Heart left ventricle (tissue), 16 donors: ENCODE measurements around the gene GABRR3. TPM values are rescaled to one million over a fixed set of nuclear protein-coding genes. Genes with fewer than 3 reads are reported as not detected.

Experiments used
- ATAC-seq, 4 donors: fragments of 200-7000 bp; cut with Tn5 transposase; one replicate each; pipeline ENCODE4 v1.9.1; 2020 to 2022; ENCODE audit warnings: moderate library complexity in 4 of 4, mild to moderate bottlenecking in 3 of 4, moderate number of reproducible peaks in 1 of 4
- DNase-seq, 5 donors: peaks; one replicate each; pipeline ENCODE4 v3.0.0-alpha.2; 2020
- H3K27ac ChIP-seq, 12 donors: fragments of 200-600 bp; sonication (generic) in 4 of 12; one replicate each; pipeline versions ENCODE4 v1.5.0 to v1.8.0; 2016 to 2022; ENCODE audit warnings: mild to moderate bottlenecking in 2 of 12
- H3K27me3 ChIP-seq, 9 donors: fragments of 200-600 bp; sonication (generic) in 2 of 9; one replicate each; pipeline versions ENCODE4 v1.5.1 to v1.8.0; 2016 to 2022; ENCODE audit warnings: mild to moderate bottlenecking in 3 of 9
- H3K36me3 ChIP-seq, 9 donors: fragments of 200-600 bp; sonication (generic) in 2 of 9; one replicate each; pipeline versions ENCODE4 v1.5.0 to v1.8.0; 2018 to 2022; ENCODE audit warnings: mild to moderate bottlenecking in 2 of 9
- H3K4me1 ChIP-seq, 12 donors: fragments of 200-600 bp; sonication (generic) in 4 of 12; one replicate each; pipeline versions ENCODE4 v1.5.0 to v1.8.0; 2016 to 2022; ENCODE audit warnings: mild to moderate bottlenecking in 3 of 12
- H3K4me3 ChIP-seq, 12 donors: fragments of 200-600 bp; sonication (generic) in 4 of 12; one replicate each; pipeline versions ENCODE4 v1.5.0 to v1.8.0; 2017 to 2022; ENCODE audit warnings: mild to moderate bottlenecking in 9 of 12, moderate library complexity in 4 of 12
- H3K9me3 ChIP-seq, 12 donors: fragments of 200-600 bp; sonication (generic) in 4 of 12; one replicate each; pipeline versions ENCODE4 v1.5.0 to v1.8.0; 2016 to 2022; ENCODE audit warnings: mild to moderate bottlenecking in 1 of 12
- CTCF ChIP-seq, 12 donors: fragments of 200-600 bp; sonication (generic) in 4 of 12; IDR thresholded peaks; one replicate each; pipeline versions ENCODE4 v1.5.0 to v1.8.0; 2018 to 2022; ENCODE audit warnings: antibody characterized with exemption in 12 of 12, mild to moderate bottlenecking in 5 of 12
- POLR2A ChIP-seq, 2 donors: fragments of 450-650 bp; IDR thresholded peaks; one replicate each; pipeline ENCODE4 v1.6.1; 2017; ENCODE audit warnings: antibody characterized with exemption in 2 of 2, mild to moderate bottlenecking in 2 of 2, moderate library complexity in 2 of 2
- WGBS, 4 donors: extraction: QIAGEN DNeasy Blood & Tissue Kit in 2 of 4; methylation state at CpG; one replicate each; pipeline versions ENCODE4 v1.1.5 to v1.1.7; 2013 to 2018; 5-methylcytosine and 5-hydroxymethylcytosine counted together
- intact Hi-C, 10 donors: fragments of 100-400 bp; cut with DNase I; formaldehyde crosslinking; loops; one replicate each; pipeline versions ENCODE4 v1.11.1 to v1.14.2; 2022
- polyA plus RNA-seq, 2 donors: library from polyadenylated mRNA; stranded (reverse); fragments of 200-250 nt; gene quantifications; one replicate each; pipeline ENCODE4 v1.2.3, GENCODE V29; 2013
- total RNA-seq, 9 donors: library from RNA; depleted of rRNA in 2 of 9; stranded (reverse); fragments of >200 nt in 2 of 9; fragmentation: NEBNext Ultra II Directional in 3 of 9; extraction: Animal tissue kit (Norgen Biotek cat#: 25700) in 3 of 9; gene quantifications; one replicate each; pipeline versions ENCODE4 v1.1.0 to v1.2.4, GENCODE V29; 2016 to 2023
- donor health status: ischemic (EF 13 %, LVEDD 7.1; RV severe dilation, severe dysfunction).
- donor health status: healthy with polysubstance abuse.
- donor health status: DM: no; HTN: yes; CAD: no.
- donor health status: DM: no; HTN: no; CAD: no.
- donor health status: ischemic (EF 25% LVEDD 6.9; RV normal size, moderate dysfunction).
- donor health status: ischemic (EF 25% LVEDD 5.7; RV mildly dilated, moderate dysfunction).
- donor health status: healthy.
- donor health status: DM: yes; HTN: yes; CAD: no.
- donor health status: ischemic (EF 35%, LVEDD 5.7; RV mildly dilated, moderate dysfunction).
- donor health status: nonischemic (EF 11% LVEDD 7.7; RV severe dilation, severe dysfunction).
- donor health status: DM: yes; HTN: yes; CAD: no.
- donor health status: PGD.
- donor health status: ischemic (EF 29% LVEDD 5.4; RV normal size, mild dysfunction).
- donor health status: nonischemic (EF 23%, LVEDD 6.1; RV moderate dilation, normal function).

Gene GABRR3
- total and polyA plus RNA-seq, 11 donors, result not detected

GRCh38 chr3:98048586-98048985, 13.5 kb upstream of the GABRR3 start:
- H3K27me3 ChIP-seq, result peaks cover 0 to 4% (median 0%) of the 10 kb centered on the region in 9 donors
- H3K9me3 ChIP-seq, result no peaks in the 10 kb centered on the region
- no peaks in the 10 kb centered on the region for H3K4me1 ChIP-seq
- no peak overlapping the region for H3K27ac ChIP-seq
- DNase-seq (no peak), ATAC-seq (no peak)
- H3K4me3 ChIP-seq, result no peak overlapping the region
- TF ChIP-seq POLR2A (IDR thresholded peaks at IDR 0.05) (no peak), CTCF (IDR thresholded peaks at IDR 0.05) (no peak)
- WGBS, 4 donors, result 47 to 58% (median 54%) methylated on average over 1 of the region's 1 CpG
- no peaks in the 10 kb centered on the region for H3K36me3 ChIP-seq
- intact Hi-C loops, result no loop called here

- Histone ChIP-seq H3K9me3 (peaks cover 0 to 15% (median 3%) of the 10 kb centered on the region in 12 donors), H3K27ac (no peak overlapping the region), H3K4me1 (peaks cover 0 to 6% (median 0%) of the 10 kb centered on the region in 12 donors), H3K36me3 (no peaks in the 10 kb centered on the region), H3K4me3 (no peak overlapping the region), H3K27me3 (peaks cover 0 to 12% (median 0%) of the 10 kb centered on the region in 9 donors)
- ATAC-seq (no peak), DNase-seq (no peak)
- TF ChIP-seq POLR2A (IDR thresholded peaks at IDR 0.05) (no peak), CTCF (IDR thresholded peaks at IDR 0.05) (no peak)
- intact Hi-C loops, result loop anchor here in 1 of 10 donors (2.0 kb wide), 1 partner anchor 287 kb away; no protein-coding TSS in a partner anchor
- WGBS, 4 donors, result 83 to 95% (median 94%) methylated on average over 1 of the region's 1 CpG
These were observed 6.2 kb upstream of the GABRR3 start for GRCh38 chr3:98041350-98041749.

- Histone ChIP-seq H3K36me3 (no peaks in the 10 kb centered on the region), H3K27ac (no peak overlapping the region), H3K4me3 (peak overlapping the region in 9 of 12 donors; percentile 20 to 51 (median 36)), H3K27me3 (peaks cover 0 to 25% (median 0%) of the 10 kb centered on the region in 9 donors), H3K4me1 (peaks cover 0 to 6% (median 0%) of the 10 kb centered on the region in 12 donors), H3K9me3 (peaks cover 0 to 15% (median 3%) of the 10 kb centered on the region in 12 donors)
- TF ChIP-seq CTCF (IDR thresholded peaks at IDR 0.05) (peak; percentile 74 to 94 (median 84)), POLR2A (IDR thresholded peaks at IDR 0.05) (no peak)
- intact Hi-C loops, result loop anchor here (1.0 to 10.0 kb wide), 7 partner anchors 289 to 775 kb away; no protein-coding TSS in a partner anchor
- DNase-seq (peak in 3 of 5 donors; percentile 13 to 31 (median 19)), ATAC-seq (peak; percentile 58 to 94 (median 84))
- 15 to 17% (median 16%) methylated on average over 13 of the region's 13 CpGs for WGBS, 4 donors
These were observed 4.4 kb upstream of the GABRR3 start for GRCh38 chr3:98039322-98040024.

- Histone ChIP-seq H3K9me3 (peaks cover 0 to 15% (median 3%) of the 10 kb centered on the region in 12 donors), H3K36me3 (no peaks in the 10 kb centered on the region), H3K4me3 (no peak overlapping the region), H3K27ac (no peak overlapping the region), H3K4me1 (peaks cover 0 to 6% (median 0%) of the 10 kb centered on the region in 12 donors), H3K27me3 (peaks cover 0 to 27% (median 0%) of the 10 kb centered on the region in 9 donors)
- no peak for ATAC-seq
- TF ChIP-seq POLR2A (IDR thresholded peaks at IDR 0.05) (no peak), CTCF (IDR thresholded peaks at IDR 0.05) (no peak)
- intact Hi-C loops, result loop anchor here in 9 of 10 donors (1.0 to 10.0 kb wide), 7 partner anchors 289 to 776 kb away; no protein-coding TSS in a partner anchor
- WGBS, 4 donors, result 68 to 82% (median 78%) methylated on average over 3 of the region's 3 CpGs
- DNase-seq, result no peak
These were observed 3.8 kb upstream of the GABRR3 start for GRCh38 chr3:98038876-98039275.
